Aorta (tissue), 5 donors: ENCODE measurements around the gene FERD3L. TPM values are rescaled to one million over a fixed set of nuclear protein-coding genes. Genes with fewer than 3 reads are reported as not detected.

ENCODE experiments used
- ATAC-seq: fragments of 200-7000 bp; cut with Tn5 transposase; one replicate; pipeline ENCODE4 v1.9.1; 2022; ENCODE audit warnings: moderate library complexity; ENCODE audit not compliant: low FRiP score
- DNase-seq, 2 donors: peaks; one replicate each; pipeline ENCODE4 v3.0.0-alpha.2; 2020
- H3K27ac ChIP-seq, 2 donors: one replicate each; pipeline ENCODE4 v1.5.1; 2013; ENCODE audit warnings: low read length in 2 of 2, mild to moderate bottlenecking in 2 of 2, moderate library complexity in 2 of 2, control low read depth in 1 of 2, inconsistent platforms in 1 of 2, low read depth in 1 of 2
- H3K27me3 ChIP-seq, 2 donors: one replicate each; pipeline ENCODE4 v1.6.1; 2013; ENCODE audit warnings: control low read depth in 1 of 2, low read length in 1 of 2, mild to moderate bottlenecking in 1 of 2, moderate library complexity in 1 of 2; ENCODE audit not compliant: insufficient read depth in 2 of 2, control insufficient read depth in 1 of 2
- H3K36me3 ChIP-seq, 2 donors: one replicate each; pipeline ENCODE4 v1.6.1; 2013; ENCODE audit warnings: control low read depth in 1 of 2, low read length in 1 of 2, mild to moderate bottlenecking in 1 of 2; ENCODE audit not compliant: insufficient read depth in 2 of 2, control insufficient read depth in 1 of 2
- H3K4me1 ChIP-seq, 2 donors: one replicate each; pipeline ENCODE4 v1.6.1; 2013; ENCODE audit warnings: low read length in 2 of 2, control low read depth in 1 of 2, mild to moderate bottlenecking in 1 of 2, moderate library complexity in 1 of 2; ENCODE audit not compliant: insufficient read depth in 2 of 2, control insufficient read depth in 1 of 2
- H3K4me3 ChIP-seq, 2 donors: one replicate each; pipeline ENCODE4 v1.5.1; 2013; ENCODE audit warnings: low read length in 2 of 2, control low read depth in 1 of 2, mild to moderate bottlenecking in 1 of 2
- H3K9me3 ChIP-seq: one replicate; pipeline ENCODE4 v1.6.1; 2013; ENCODE audit warnings: mild to moderate bottlenecking, low read length; ENCODE audit not compliant: control insufficient read depth
- WGBS, 2 donors: extraction: QIAGEN DNeasy Blood & Tissue Kit; methylation state at CpG; one replicate each; pipeline ENCODE4 v1.1.7; 2013; 5-methylcytosine and 5-hydroxymethylcytosine counted together
- intact Hi-C, 2 donors: fragments of 100-400 bp; cut with DNase I; formaldehyde crosslinking; loops; one replicate each; pipeline versions ENCODE4 v1.14.2 to v1.15.0; 2022
- polyA plus RNA-seq, 2 donors: library from polyadenylated mRNA; stranded (reverse); fragments of 200-250 nt; gene quantifications; one replicate each; pipeline ENCODE4 v1.2.3, GENCODE V29; 2013
- total RNA-seq, 2 donors: library from RNA; stranded (reverse); fragmentation: NEBNext Ultra II Directional; extraction: Animal tissue kit (Norgen Biotek cat#: 25700); gene quantifications; one replicate each; pipeline ENCODE4 v1.2.1, GENCODE V29; 2021
- donor health status: healthy with polysubstance abuse.
- donor health status: Bipolar disorder and iron deficiency.
- donor health status: DM: no; HTN: no; CAD: no.
- donor health status: DM: no; HTN: no; CAD: no.
- donor health status: DM: yes; HTN: yes; CAD: no.

The FERD3L gene
- total and polyA plus RNA-seq, 4 donors, result not detected

GRCh38 chr7:19097165-19098055, 47.8 kb downstream of the FERD3L start:
- no peaks in the 10 kb centered on the region for H3K4me1 ChIP-seq
- no peak overlapping the region for H3K4me3 ChIP-seq
- intact Hi-C loops, result no loop called here
- H3K27me3 ChIP-seq, result no peaks in the 10 kb centered on the region
- no peak overlapping the region for H3K27ac ChIP-seq
- 96% methylated on average over 9 of the region's 9 CpGs for WGBS, 2 donors
- DNase-seq (no peak), ATAC-seq (no peak)
- H3K9me3 ChIP-seq, result no peaks in the 10 kb centered on the region
- H3K36me3 ChIP-seq, result no peaks in the 10 kb centered on the region

- Histone ChIP-seq H3K27me3 (no peaks in the 10 kb centered on the region), H3K4me3 (no peak overlapping the region), H3K27ac (no peak overlapping the region), H3K36me3 (no peaks in the 10 kb centered on the region), H3K9me3 (no peaks in the 10 kb centered on the region), H3K4me1 (no peaks in the 10 kb centered on the region)
- DNase-seq (no peak), ATAC-seq (no peak)
- intact Hi-C loops, result no loop called here
- WGBS, 2 donors, result 94 to 95% methylated on average over 5 of the region's 5 CpGs
These were observed 49.8 kb downstream of the FERD3L start for GRCh38 chr7:19095353-19095860.

Other genes with a start within 250 kb of the FERD3L start
- 10 to 100 TPM in 1 of 2 donors, 1 to 10 TPM in 1; 8.5 to 12.3 TPM for gene TWIST1, start 27.8 kb downstream of the FERD3L start, total RNA-seq
- 10 to 100 TPM; 11.9 to 44.6 TPM for gene TWIST1, start 27.8 kb downstream of the FERD3L start, polyA plus RNA-seq